NCI-H345 (cell line): Measurements from ENCODE around the gene ZFP28.

Experiments used
- DNase-seq: peaks from one replicate; lab custom pipeline; 2025; lab: John Stamatoyannopoulos, UW

ZFP28 gene

GRCh38 chr19:56538761-56539263, at the start of gene ZFP28:
TSS of gene ZFP28 (plus strand) at chr19:56538948. CDS start at chr19:56539019, 71 bp downstream.
- peak; percentile 81 for DNase-seq

- DNase-seq, result no peak
These were observed 47.3 kb upstream of the ZFP28 start for GRCh38 chr19:56491399-56491798.

GRCh38 chr19:56504581-56504980, 34.2 kb upstream of the ZFP28 start:
- DNase-seq, result no peak

GRCh38 chr19:56507446-56508289, 31.1 kb upstream of the ZFP28 start, which contains the start of gene ZNF471:
TSS of gene ZNF471 (plus strand) at chr19:56507855. CDS start at chr19:56511572, 3,717 bp downstream.
- DNase-seq, result peak; percentile 96

GRCh38 chr19:56508290-56508778, 30.4 kb upstream of the ZFP28 start:
- DNase-seq, result peak; percentile 23

GRCh38 chr19:56525214-56525860, 13.4 kb upstream of the ZFP28 start:
- DNase-seq, result no peak

GRCh38 chr19:56537442-56537841, 1.3 kb upstream of the ZFP28 start:
- no peak for DNase-seq

GRCh38 chr19:56538254-56538760, 441 bp upstream of the ZFP28 start:
- DNase-seq, result peak; percentile 87

GRCh38 chr19:56543776-56544175, 5.0 kb downstream of the ZFP28 start:
- DNase-seq, result no peak

GRCh38 chr19:56547535-56547934, 8.8 kb downstream of the ZFP28 start:
- DNase-seq, result no peak

GRCh38 chr19:56554272-56554869, 15.6 kb downstream of the ZFP28 start:
- DNase-seq, result no peak

GRCh38 chr19:56562766-56563165, 24.0 kb downstream of the ZFP28 start:
- DNase-seq, result no peak

GRCh38 chr19:56566904-56567273, 28.1 kb downstream of the ZFP28 start:
- peak; percentile 30 for DNase-seq

- DNase-seq, result peak; percentile 91
These were observed 28.7 kb downstream of the ZFP28 start, which contains the start of gene ZNF470 for GRCh38 chr19:56567274-56568120. TSS of gene ZNF470 (plus strand) at chr19:56567468. CDS start at chr19:56570312, 2,844 bp downstream.

- no peak for DNase-seq
These were observed 33.8 kb downstream of the ZFP28 start for GRCh38 chr19:56572589-56572988.

- no peak for DNase-seq
These were observed 35.2 kb downstream of the ZFP28 start for GRCh38 chr19:56573914-56574313.

GRCh38 chr19:56577719-56578602, 39.2 kb downstream of the ZFP28 start:
- no peak for DNase-seq

- no peak for DNase-seq
These were observed 55.7 kb downstream of the ZFP28 start for GRCh38 chr19:56594446-56594782.

- DNase-seq, result peak; percentile 83
These were observed 56.2 kb downstream of the ZFP28 start, which contains the start of gene ZNF71 for GRCh38 chr19:56594783-56595547. TSS of gene ZNF71 (plus strand) at chr19:56595302. CDS start at chr19:56601559, 6,257 bp downstream.
